Pancreas (tissue), 10 donors: ENCODE measurements around the gene CDK9. TPM values are rescaled to one million over a fixed set of nuclear protein-coding genes. Genes with fewer than 3 reads are reported as not detected.

Experiments
- ATAC-seq, 4 donors: fragments of 200-7000 bp; cut with Tn5 transposase; one replicate each; pipeline versions ENCODE4 v1.8.0 to v1.9.1; 2020; ENCODE audit warnings: mild to moderate bottlenecking in 4 of 4, moderate library complexity in 4 of 4
- DNase-seq, 6 donors: peaks; one replicate each; pipeline ENCODE4 v3.0.0-alpha.2; 2020
- FAIRE-seq: peaks from 2 replicates; lab custom pipeline; 2012; peaks lifted over from hg19 to GRCh38; lab: Jason Lieb, UNC
- H3K27ac ChIP-seq, 4 donors: fragments of 200-600 bp; sonication (generic); 1 replicate in 3 of 4; 2 replicates in 1 of 4; pipeline versions ENCODE4 v1.5.0 to v1.8.0; 2020
- H3K27me3 ChIP-seq, 4 donors: fragments of 200-600 bp; one replicate each; pipeline ENCODE4 v1.8.0; 2021
- H3K36me3 ChIP-seq, 3 donors: fragments of 200-600 bp; sonication (generic) in 1 of 3; one replicate each; pipeline versions ENCODE4 v1.5.0 to v1.8.0; 2020 to 2021
- H3K4me1 ChIP-seq, 3 donors: fragments of 200-600 bp; one replicate each; pipeline ENCODE4 v1.8.0; 2021
- H3K4me3 ChIP-seq, 4 donors: fragments of 200-600 bp; sonication (generic) in 2 of 4; one replicate each; pipeline versions ENCODE4 v1.5.0 to v1.8.0; 2020 to 2021
- H3K9me3 ChIP-seq, 4 donors: fragments of 200-600 bp; one replicate each; pipeline ENCODE4 v1.8.0; 2021
- WGBS, 2 donors: extraction: QIAGEN DNeasy Blood & Tissue Kit; methylation state at CpG; one replicate each; pipeline ENCODE4 v1.1.7; 2013; 5-methylcytosine and 5-hydroxymethylcytosine counted together
- intact Hi-C, 3 donors: fragments of 100-400 bp; cut with DNase I; formaldehyde crosslinking; loops; one replicate each; pipeline versions ENCODE4 v1.11.1 to v1.14.2; 2022
- polyA plus RNA-seq, 2 donors: library from polyadenylated mRNA; stranded (reverse); fragments of 200-250 nt; gene quantifications; one replicate each; pipeline ENCODE4 v1.2.3, GENCODE V29; 2013
- total RNA-seq, 6 donors: library from RNA; stranded (reverse); fragmentation: NEBNext Ultra II Directional in 4 of 6; extraction: Animal tissue kit (Norgen Biotek cat#: 25700) in 4 of 6; gene quantifications; one replicate each; pipeline versions ENCODE4 v1.2.1 to v1.2.4, GENCODE V29; 2021 to 2023
- TF ChIP-seq, protein P1 (sequence below), 4 donors: fragments of 200-600 bp; sonication (generic) in 3 of 4; IDR thresholded peaks; one replicate each; pipeline versions ENCODE4 v1.5.0 to v1.8.0; 2021; ENCODE audit warnings: antibody characterized with exemption in 4 of 4
- donor health status: healthy with polysubstance abuse.
- donor health status: DM: no; HTN: no; CAD: no; lungs with moderate emphysema.
- donor health status: DM: no; HTN: no; CAD: no.
- donor health status: control.
- donor health status: control.
- donor health status: Bipolar disorder and iron deficiency.
- donor health status: DM: yes; HTN: yes; CAD: no.
- donor health status: DM: no; HTN: no; CAD: no.
- donor health status: DM: no; HTN: no; CAD: no.
- donor health status: DM: yes; HTN: yes; CAD: no.

CDK9 gene
- total and polyA plus RNA-seq, 8 donors, result 33.9 to 119 (median 46.3) TPM

DNA sequence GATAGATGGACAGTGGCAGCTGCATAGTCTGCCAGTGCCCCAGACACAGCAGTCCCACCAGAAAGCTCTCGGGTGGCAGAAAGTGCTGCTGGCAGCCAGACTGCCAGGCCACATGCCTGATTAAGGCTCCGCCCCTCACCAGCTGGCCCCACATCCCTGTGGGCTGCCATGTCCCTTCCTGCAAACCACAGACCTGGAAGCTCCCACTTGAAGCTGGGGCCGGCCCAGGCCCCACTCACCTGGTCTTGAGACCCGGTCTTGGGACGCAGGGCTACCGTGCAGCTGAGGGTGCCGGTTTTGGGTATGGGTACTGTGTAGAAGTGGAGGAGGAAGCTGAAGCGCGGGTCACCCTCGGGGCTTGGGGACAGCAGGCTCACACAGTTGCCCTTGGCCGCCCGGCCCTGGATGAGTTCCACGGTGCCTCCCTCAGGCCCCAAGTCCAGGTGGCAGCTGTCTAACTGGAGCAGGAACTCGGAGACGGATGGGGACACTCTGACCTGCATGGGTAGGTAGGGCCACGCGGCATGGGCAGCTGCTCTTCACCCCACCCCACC, 32.1 kb downstream of the CDK9 start:
- Histone ChIP-seq H3K4me3 (no peak overlapping the region), H3K4me1 (no peaks in the 10 kb centered on the region), H3K9me3 (no peaks in the 10 kb centered on the region), H3K27ac (no peak overlapping the region), H3K27me3 (no peaks in the 10 kb centered on the region), H3K36me3 (peaks cover 0 to 23% (median 18%) of the 10 kb centered on the region in 3 donors)
- WGBS, 2 donors, result 81 to 83% methylated on average over 17 of the region's 17 CpGs
- no peak for FAIRE-seq
- no peak for DNase-seq
- intact Hi-C loops, result no loop called here
- ATAC-seq, result peak in 1 of 4 donors; percentile 3
- TF ChIP-seq, protein P1, sequence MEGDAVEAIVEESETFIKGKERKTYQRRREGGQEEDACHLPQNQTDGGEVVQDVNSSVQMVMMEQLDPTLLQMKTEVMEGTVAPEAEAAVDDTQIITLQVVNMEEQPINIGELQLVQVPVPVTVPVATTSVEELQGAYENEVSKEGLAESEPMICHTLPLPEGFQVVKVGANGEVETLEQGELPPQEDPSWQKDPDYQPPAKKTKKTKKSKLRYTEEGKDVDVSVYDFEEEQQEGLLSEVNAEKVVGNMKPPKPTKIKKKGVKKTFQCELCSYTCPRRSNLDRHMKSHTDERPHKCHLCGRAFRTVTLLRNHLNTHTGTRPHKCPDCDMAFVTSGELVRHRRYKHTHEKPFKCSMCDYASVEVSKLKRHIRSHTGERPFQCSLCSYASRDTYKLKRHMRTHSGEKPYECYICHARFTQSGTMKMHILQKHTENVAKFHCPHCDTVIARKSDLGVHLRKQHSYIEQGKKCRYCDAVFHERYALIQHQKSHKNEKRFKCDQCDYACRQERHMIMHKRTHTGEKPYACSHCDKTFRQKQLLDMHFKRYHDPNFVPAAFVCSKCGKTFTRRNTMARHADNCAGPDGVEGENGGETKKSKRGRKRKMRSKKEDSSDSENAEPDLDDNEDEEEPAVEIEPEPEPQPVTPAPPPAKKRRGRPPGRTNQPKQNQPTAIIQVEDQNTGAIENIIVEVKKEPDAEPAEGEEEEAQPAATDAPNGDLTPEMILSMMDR (IDR thresholded peaks at IDR 0.05), result no peak

DNA sequence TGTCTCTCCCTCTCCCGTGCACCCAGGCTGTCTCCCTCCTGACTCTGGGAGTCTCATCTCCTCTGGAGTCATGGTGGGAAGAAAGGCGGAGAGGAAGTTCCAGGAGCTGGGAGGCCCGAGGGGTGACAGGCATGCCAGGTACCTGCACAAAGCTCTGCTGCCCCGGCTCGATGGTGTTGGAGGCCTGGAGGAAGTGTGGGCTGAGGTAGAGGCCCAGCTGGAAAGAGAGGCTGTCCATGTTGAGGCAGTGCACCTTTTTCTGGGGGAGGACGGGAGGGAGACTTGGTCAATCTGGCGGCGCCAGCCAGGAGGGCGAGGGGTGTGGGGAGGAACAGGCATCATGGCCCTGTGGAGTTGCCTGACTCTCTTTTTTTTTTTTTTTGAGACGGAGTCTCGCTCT, 32.7 kb downstream of the CDK9 start:
- FAIRE-seq (no peak), DNase-seq (no peak), ATAC-seq (no peak)
- TF ChIP-seq, protein P1 (IDR thresholded peaks at IDR 0.05), result no peak
- no peaks in the 10 kb centered on the region for H3K4me1 ChIP-seq
- WGBS, 2 donors, result 96 to 97% methylated on average over 10 to 11 of the region's 11 CpGs
- intact Hi-C loops, result no loop called here
- no peaks in the 10 kb centered on the region for H3K9me3 ChIP-seq
- H3K4me3 ChIP-seq, result no peak overlapping the region
- H3K36me3 ChIP-seq, result peaks cover 0 to 17% (median 12%) of the 10 kb centered on the region in 3 donors
- no peak overlapping the region for H3K27ac ChIP-seq
- H3K27me3 ChIP-seq, result no peaks in the 10 kb centered on the region

DNA sequence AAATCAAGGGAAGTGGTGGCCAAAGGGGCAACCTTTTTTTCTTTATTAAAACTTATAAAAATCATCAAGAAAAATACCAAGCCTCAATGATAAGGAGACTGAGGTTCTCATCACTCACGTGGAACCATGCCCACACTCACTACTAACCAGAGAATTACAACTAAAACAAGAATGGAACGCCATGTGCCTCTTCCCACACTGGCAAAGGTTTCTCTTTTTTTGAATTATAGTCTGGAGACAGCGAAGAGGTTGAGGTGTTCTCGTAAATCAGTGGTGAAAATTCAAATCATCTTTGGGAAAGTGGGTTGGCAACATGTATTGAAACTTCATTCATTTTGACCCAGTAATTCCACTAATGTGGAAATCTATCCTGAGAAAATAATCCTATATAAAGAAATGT, 36.3 kb downstream of the CDK9 start:
- Histone ChIP-seq H3K27ac (no peak overlapping the region), H3K4me3 (no peak overlapping the region), H3K27me3 (no peaks in the 10 kb centered on the region), H3K4me1 (no peaks in the 10 kb centered on the region), H3K36me3 (peaks cover 0 to 4% (median 0%) of the 10 kb centered on the region in 3 donors), H3K9me3 (no peaks in the 10 kb centered on the region)
- FAIRE-seq (no peak), ATAC-seq (no peak), DNase-seq (no peak)
- intact Hi-C loops, result no loop called here
- 70 to 71% methylated on average over 4 of the region's 4 CpGs for WGBS, 2 donors
- TF ChIP-seq, protein P1 (IDR thresholded peaks at IDR 0.05), result no peak

- no peak overlapping the region for H3K4me3 ChIP-seq
- no peak for FAIRE-seq
- H3K27ac ChIP-seq, result no peak overlapping the region
- H3K36me3 ChIP-seq, result no peaks in the 10 kb centered on the region
- peak in 5 of 6 donors; percentile 52 to 88 (median 81) for DNase-seq
- peaks cover 0 to 5% (median 3%) of the 10 kb centered on the region in 3 donors for H3K4me1 ChIP-seq
- H3K9me3 ChIP-seq, result no peaks in the 10 kb centered on the region
- intact Hi-C loops, result no loop called here
- TF ChIP-seq, protein P1 (IDR thresholded peaks at IDR 0.05), result peak; percentile 11 to 37 (median 33)
- peak; percentile 50 to 73 (median 64) for ATAC-seq
- 31 to 32% methylated on average over 33 to 42 of the region's 42 CpGs for WGBS, 2 donors
- H3K27me3 ChIP-seq, result no peaks in the 10 kb centered on the region
Measured at GRCh38 chr9:127825319-127826051, 39.7 kb downstream of the CDK9 start.
